SIG-M5 (cell line): ENCODE results near the gene MFSD12.
"Not testable (repeated sequence)": the region's sequence is repeated elsewhere in the genome, so short reads cannot be mapped to it uniquely, and the experiment has no call there.

Source experiments
- DNase-seq: peaks from one replicate; lab custom pipeline; 2025; lab: John Stamatoyannopoulos, UW

MFSD12 gene

DNA sequence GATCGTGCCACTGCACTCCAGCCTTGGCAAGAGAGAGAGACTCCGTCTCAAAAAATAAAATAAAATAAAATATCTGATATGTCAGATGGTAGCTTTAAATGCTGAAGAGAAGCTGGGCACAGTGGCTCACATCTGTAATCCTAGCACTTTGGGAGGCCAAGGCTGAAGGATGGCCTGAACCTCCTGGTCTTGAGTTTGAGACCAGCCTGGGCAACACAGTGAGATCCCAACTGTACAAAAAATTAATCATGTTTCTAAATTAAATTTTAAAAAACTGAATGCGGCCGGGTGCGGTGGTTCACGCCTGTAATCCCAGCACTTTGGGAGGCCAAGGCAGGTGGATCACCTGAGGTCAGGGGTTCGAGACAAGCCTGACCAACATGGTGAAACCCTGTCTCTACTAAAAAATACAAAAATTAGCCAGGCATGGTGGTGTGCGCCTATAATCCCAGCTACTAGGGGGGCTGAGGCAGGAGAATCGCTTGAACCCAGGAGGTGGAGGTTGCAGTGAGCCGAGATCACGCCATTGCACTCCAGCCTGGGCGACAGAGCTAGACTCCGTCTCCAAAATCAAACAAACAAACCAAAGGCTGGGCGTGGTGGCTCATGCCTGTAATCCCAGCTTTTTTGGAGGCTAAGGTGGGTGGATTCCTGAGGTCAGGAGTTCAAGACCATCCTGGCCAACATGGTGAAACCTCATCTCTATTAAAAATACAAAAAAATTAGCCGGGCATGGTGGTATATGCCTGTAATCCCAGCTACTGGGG, 26.8 kb upstream of the MFSD12 start:
- DNase-seq, result not testable (repeated sequence)

DNA sequence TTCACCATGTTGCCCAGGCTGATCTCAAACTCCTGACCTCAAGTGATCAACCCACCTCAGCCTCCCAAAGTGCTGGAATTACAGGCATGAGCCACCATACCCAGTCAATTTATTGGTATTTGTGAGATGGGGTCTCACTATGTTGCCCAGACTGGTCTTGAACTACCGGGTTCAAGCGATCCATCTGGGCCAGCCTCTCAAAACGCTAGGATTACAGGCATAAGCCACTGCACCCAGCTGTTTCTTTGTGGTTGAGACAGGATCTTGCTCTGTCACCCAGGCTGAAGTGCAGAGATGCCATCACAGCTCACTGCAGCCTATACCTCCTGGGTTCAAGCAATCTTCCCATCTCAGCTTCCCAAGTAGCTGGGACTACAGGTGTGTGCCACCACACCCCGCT, 24.4 kb upstream of the MFSD12 start:
- not testable (repeated sequence) for DNase-seq

DNA sequence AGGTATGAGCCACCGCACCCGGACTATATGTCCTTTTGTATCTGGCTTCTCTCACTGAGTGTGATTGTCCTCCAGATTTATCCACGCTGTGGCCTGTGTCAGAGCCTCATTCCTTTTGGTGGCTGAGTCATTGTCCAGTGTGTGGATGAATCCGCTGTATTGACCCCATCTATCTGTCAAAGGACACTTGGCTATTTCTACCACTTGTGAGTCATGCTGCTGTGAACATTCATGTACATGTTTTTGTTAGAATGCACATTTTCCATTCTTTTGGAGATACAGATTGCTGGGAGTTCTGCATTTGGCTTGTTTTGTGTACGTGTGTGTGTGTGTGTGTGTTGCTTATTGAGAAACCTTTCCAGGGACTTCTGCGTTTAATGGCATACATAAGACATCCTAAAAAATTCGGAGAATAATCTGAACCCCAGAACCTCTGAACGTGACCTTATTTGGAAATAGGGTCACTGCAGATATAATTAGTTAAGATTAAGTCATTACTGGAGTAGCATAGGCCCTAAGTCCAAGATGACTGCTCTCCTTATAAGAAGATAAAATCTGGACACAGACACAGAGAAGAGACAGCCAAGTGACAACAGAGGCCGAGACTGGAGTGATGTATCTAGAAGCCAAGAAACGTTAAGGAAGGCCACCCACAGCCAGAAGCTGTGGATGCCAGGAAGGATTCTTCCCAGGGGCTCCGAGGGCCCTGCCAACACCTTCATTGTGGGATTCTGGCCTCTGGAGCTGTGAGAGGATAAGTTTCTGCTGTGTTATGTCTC, 23.0 kb upstream of the MFSD12 start:
- no peak for DNase-seq

DNA sequence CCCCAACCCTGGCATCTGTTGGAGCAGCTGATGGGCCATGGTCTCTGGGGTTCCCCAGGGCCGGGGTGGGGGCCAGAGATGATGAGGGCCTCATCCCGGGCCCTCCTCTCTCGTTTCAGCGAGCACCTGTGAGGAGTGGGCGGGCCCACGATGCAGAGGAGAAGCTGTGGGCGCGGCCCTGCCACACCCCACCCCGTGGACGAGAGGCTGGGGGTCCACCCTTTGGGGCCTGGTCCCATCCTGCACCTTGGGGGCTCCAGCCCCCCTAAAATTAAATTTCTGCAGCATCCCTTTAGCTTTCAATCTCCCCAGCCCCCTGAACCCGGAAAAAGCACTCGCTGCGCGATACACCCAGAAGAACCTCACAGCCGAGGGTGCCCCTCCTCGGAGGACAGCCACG, 21.0 kb upstream of the MFSD12 start:
- DNase-seq, result no peak

DNA sequence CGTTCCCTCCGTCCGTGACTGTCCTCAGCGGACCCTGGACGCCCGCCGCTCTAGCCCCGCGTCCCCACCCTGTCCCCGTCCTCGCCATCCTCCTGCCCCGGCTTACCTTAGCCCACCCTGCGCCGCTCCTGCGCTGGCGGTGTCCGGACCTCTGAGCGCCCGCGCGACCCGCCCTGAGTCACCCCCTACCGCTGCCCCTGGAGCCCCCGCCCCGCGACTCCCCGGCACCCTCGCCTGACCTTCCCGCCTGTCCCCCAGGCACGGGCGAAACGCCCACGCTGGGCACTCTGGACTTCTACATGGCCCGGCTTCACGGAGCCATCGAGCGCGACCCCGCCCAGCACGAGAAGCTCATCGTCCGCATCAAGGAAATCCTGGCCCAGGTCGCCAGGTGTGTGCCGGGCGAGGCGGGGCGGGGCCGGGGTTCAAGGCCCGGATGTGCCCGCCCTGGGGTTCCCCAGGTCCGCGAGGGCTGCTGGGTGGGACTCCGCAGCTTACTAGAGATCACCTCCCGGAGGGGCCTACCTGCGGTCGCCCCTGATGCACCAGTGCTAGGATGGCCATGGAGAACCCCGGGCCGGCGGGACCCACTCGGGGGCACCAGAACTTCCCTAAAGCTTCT, 20.4 kb upstream of the MFSD12 start:
- DNase-seq, result no peak

DNA sequence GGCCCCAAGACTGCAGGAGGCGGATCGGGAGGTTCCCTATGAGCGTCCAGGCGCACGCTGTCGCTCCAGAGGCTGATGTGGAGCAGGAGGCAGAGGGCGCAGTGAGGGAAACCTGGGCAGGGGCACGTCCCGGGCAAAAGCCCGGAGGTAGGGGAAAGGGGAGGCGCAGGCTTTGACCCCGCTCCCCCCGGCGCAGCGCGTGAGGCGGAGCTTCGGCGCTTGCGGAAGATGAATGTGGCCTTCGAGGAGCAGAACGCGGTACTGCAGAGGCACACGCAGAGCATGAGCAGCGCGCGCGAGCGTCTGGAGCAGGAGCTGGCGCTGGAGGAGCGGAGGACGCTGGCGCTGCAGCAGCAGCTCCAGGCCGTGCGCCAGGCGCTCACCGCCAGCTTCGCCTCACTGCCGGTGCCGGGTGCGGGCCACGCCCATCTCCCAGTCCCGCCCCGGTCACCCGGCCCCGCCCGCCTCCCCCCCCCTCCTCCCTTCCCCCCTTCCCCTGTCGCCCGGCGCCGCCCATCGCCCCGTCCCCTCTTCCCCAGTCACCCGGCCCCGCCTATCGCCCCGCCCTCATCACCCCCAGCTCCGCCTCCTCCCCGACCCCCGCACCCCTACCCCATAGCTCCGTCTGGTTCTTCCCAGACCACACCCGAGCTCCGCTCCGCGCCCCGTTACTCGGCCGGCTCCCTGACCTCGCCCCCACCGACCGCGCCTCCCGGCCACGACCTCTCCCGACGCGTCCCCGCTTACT, 19.5 kb upstream of the MFSD12 start:
- DNase-seq, result no peak

DNA sequence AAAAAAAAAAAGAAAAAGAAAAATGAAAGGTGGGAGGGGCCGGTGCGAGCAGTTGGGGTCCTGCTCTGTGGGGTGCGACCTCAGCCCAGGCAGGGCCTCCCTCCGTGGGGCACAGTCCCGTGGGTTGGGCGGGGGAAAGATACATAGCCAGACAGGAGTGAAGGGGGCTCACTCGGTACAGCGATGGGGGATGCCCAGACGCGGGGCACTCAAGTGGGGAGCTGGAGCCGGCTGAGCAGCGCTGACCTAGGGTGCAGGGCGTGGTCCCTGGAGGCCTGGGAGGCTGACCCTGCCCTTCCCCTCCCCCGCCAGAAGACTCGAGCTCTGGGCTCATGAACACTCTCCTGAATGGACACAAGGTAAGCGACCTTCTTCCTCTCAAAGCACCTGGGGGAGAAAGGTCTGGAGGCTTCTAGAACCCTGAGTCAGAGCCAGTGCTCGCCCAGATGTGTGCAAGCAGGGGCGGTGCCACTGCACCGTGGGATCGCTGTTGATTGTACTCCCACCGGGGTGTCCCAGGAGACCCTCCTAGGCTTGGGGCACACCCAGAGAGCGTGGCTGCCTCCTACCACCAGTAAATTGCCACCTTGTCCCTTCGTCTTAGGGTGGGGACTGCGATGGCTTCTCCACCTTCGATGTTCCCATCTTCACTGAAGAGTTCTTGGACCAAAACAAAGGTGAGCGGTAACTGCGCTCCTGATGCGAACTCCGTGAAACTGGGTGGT, 18.7 kb upstream of the MFSD12 start:
- DNase-seq, result no peak

DNA sequence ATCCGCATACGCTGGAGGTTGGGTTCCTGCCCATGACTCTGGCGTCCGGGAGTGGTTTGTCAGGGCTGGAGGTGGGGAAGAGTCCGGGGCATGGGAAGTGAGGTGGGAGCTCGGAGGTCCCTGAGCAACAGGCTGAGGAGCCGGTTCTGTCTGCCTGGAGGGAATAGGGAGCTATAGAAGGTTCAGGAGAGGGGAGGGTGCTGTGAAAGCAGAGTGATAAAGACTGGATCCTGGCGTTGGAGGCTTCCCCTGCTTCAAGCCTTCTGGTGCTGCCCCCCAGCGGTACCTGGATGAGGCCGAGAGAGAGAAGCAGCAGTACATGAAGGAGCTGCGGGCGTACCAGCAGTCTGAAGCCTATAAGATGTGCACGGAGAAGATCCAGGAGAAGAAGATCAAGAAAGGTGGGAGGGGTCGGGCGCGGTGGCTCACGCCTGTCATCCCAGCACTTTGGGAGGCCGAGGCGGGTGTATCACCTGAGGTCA, 17.9 kb upstream of the MFSD12 start:
- no peak for DNase-seq

DNA sequence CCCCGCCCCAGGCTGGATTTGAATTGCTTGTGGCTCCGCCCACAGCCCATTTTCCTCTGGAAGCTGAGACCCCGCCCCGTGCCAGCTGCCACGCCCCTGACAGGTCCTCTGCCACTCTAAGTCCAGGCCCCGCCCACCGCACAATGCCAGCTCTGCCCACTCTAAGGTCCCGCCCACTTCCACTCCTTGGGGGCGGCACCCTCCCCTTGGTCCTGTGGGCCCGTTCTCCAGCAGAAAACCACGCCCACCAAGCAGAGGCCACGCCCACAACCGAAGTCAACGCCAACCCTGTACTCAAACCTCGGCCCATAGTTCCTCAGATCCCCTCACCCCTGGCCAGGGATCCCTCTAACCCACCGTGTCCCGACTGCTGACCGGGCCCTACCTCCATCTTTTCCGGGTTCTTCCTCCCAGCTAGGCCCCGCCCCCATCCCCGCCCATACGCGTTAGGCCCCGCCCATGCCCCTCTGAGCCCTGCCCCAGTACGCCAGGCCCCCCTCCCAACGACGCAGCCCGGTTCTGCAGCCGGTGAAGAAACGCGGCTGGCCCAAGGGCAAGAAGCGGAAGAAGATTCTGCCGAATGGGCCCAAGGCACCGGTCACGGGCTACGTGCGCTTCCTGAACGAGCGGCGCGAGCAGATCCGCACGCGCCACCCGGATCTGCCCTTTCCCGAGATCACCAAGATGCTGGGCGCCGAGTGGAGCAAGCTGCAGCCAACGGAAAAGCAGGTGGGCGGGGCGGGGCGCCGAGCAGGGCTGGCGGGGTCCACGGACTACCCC, 16.7 kb upstream of the MFSD12 start:
- DNase-seq, result peak; percentile 80

DNA sequence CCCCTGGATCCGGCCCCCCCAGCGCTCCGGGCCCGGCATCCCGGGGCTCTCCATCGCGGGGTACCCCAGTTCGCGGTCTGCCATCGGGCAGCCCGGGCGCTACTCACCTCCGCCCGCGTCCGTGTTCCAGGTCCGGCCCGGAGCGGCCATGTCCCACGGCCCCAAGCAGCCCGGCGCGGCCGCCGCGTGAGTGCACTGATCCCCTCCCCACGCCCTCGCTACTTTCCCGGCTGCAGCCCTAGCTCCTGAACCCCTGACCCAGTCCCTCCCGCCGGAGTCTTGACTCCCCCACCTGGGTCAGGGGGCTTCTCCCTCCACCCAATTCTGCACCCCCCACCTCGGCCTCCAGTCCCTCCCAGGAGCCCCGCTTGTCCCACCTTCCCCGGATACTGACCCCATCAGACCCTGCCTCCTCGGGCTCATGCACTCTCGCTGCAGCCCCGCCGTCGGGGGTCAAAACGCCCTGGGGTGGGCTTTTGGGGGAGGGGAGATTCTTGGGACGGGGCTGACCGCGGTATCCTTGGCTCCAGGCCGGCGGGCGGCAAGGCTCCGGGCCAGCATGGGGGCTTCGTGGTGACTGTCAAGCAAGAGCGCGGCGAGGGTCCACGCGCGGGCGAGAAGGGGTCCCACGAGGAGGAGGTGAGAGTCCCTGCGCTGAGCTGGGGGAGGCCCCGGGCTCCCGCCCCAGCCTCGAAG, 15.9 kb upstream of the MFSD12 start:
- no peak for DNase-seq

DNA sequence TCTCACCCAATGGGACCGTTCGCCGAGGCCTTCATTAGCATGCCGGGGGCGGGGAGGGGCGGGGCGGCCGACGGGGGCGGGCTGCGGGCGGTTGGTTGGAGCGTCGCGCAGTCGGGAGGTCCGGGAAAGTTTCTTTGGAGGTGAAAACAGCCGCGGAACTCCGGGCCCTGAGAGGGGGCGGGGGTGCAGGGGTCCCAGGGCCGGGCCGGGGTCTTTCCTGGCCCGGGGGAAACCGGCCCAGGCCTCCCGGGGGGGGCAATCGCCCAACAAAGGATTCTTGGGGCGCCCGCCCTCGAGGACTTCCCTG, 15.4 kb upstream of the MFSD12 start, which contains the start of gene HMG20B:
HMG20B (plus strand) TSS at position 90 of the 307 bp plus-strand sequence. CDS start 366 bp downstream, outside the sequence.
- no peak for DNase-seq

DNA sequence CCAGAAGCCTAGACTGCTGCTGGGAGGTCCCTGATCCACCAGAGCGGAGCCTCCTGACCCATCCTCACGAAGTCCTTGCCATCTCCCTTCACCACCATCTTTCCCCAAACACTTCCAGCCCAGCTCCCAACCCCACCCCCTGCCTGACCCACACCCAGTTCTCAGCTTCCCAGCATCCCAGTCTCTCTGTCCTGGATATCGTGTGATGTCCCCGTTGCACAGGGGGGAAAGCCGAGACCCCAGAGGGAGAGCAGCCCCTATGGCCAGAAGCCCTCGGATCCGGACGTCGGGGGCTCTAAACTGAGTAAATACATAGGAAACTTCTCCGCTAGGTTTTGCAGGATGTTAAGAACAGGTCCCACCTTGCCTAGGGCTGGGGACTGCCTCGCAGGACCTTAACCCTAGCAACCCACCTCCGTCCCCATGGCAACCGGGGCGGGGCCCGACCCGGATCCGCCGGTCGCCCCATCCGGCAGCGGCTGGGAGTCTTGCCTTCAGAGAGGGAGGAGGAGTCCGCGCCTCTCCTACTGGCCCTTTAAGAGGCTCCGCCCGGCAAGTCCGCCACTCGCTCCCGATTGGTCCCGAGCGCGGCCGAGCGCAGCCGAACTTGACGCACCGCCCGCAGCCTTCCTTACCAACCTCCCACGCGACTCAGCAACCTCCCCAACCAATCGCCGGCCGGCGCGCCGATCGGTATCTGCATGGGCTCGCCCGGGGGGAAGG, 14.9 kb upstream of the MFSD12 start:
- peak; percentile 92 for DNase-seq

DNA sequence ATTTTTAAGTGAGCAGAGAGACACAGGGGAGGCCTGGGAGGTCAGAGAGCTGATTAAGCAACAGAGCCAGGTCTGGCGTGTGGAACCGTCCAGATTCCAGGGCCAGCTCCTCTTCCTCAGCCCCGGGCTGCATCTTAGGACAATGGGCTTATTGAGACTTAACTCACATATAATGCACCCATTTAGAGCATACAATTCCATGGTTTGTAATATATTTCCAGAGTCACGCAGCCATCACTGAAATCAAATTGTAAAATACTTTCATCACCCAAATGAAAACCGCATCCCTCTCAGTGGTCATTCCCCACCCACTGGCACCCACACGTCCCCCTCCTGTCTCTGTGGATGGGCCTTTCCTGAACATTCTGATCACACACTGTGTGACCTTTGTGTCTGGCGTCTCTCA, 13.2 kb upstream of the MFSD12 start:
- no peak for DNase-seq

DNA sequence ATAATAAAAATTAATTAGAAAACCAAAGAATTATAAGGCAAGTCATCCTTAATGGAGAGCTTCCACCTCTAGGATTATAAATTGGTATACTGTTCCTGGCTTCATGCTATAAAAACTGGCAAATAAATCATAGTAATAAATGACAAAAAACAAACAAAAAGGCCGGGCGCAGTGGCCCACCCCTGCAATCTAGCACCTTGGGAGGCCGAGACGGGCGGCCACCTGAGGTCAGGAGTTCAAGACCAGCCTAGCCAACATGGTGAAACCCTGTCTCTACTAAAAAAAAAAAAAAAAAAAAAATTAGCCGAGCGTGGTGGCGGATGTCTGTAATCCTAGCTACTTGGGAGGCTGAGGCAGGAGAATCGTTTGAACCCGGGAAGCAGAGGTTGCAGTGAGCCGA, 12.7 kb upstream of the MFSD12 start:
- not testable (repeated sequence) for DNase-seq

DNA sequence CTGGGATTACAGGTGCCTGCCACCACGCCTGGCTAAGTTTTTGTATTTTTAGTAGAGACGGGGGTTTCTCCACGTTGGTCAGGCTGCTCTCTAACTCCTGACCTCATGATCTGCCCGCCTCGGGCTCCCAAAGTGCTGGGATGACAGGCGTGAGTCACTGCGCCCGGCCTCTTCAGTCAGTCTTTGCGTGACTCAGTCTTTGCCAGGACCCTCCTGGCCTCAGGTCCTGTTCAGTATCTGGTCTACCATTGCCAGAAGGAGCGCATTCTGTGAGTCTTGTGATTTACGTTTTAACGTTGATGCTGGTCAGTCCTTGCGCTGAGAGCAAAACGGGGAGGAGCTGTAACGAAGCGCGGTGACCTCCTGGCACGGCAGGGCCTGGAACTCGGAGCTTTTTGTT, 7.8 kb upstream of the MFSD12 start:
- no peak for DNase-seq

DNA sequence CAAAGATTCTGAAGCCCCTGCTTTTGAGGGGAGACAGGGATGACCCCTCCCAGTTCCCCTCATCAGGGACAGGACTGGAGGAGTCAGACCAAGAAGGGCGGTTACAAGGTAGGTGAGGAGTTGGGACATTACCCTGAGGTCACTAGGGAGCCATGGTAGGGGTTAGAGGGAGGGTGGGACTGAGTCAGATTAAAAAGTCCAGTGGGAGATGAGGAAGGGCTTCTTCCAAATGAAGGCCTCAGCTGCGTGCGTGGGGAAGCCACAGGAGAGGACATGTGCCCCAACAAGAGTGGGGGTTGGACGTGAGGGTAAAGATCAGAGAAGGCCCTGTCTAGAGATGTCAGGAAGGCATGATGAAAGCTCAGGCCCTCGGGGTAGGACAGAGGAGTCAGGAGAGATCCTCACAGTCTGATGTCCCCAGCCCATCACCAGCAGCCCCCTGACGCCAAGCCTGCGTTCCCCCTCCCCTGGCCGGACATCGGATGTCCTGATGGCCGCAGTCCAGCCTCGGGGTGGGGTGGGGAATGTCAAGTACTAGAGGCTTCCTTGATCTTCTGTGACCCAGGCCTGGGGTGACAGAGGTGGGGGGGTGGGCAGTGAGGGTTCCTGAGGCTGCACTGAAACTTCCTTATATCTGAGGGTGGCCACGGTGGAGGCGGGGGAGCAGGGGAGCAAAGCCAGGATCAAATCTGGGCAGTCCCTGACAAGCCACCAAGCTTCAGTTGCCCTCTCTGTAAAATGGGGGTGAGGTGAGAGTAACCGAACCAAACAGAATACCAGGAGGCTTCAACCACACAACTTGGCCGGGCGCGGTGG, 6.5 kb upstream of the MFSD12 start:
- DNase-seq, result no peak

DNA sequence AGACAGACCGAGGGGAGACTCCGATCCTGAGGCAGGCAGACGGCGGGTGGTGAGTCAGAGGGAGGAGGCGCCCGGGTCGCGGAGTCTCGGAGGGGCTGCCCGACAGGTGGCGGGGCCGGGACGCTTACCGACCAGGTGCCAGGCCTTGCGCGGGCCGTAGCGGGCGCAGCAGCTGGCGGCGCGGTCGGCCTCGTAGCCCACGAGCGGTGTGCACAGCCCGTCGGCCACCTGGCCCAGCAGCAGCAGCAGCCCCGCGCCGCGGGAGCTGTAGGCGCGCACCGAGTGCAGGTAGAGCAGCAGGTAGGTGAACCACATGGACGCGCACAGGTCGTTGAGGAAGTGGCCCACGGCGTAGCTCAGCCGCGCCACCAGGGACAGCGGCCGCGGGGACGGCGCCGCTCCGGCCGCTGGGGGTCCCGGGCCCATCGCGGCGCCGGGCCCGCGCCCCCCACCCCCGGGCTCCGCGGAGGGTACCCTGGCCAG, 367 bp downstream of the MFSD12 start:
- no peak for DNase-seq

DNA sequence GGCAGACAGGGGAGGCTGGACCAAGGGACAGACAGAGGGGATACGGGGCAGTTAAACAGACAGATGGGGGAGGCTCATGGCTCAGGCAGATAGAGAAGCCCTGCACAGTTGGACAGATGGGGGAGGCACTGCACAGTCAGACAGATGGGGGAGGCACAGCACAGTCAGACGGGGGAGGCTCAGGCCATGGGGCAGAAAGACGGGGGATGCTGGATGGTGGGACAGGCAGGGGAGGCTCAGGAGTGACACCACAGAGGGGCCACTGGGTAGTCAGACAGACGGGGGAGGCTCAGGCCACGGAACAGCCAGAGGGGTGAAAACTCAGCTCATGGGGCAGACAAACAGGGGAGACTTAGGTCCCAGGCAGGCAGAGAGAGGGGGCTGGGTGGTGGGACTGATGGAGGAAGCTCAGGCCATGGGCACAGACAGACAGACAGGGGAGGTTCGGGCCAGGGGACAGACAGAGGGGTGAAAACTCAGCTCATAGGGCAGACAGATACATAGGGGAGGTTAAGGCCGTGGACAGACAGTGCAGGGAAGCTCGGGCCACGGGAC, 886 bp downstream of the MFSD12 start:
- no peak for DNase-seq
